GM12892 (cell line): Measurements from ENCODE around the gene CDH4.

ENCODE experiments used
- POLR2A ChIP-seq: IDR thresholded peaks from 2 replicates; pipeline ENCODE4 v1.6.1; 2011; ENCODE audit warnings: low read depth, low read length, control low read depth
- POLR2AphosphoS5 ChIP-seq: IDR thresholded peaks from 2 replicates; pipeline ENCODE4 v1.6.1; 2011; ENCODE audit warnings: low read depth, low read length, control low read depth
- TAF1 ChIP-seq: IDR thresholded peaks from 2 replicates; pipeline ENCODE4 v1.6.1; 2011; ENCODE audit warnings: low read depth, mild to moderate bottlenecking, control low read depth, low read length, borderline replicate concordance

GRCh38 chr20:61246269-61246668 lies 5.8 kb upstream of the CDH4 start:
- no peak for TF ChIP-seq POLR2A
- no peak for TF ChIP-seq POLR2AphosphoS5
- no peak for TF ChIP-seq TAF1
